T-cell (primary cell): ENCODE data around the gene ALAS2. TPM values are rescaled to one million over a fixed set of nuclear protein-coding genes. Genes with fewer than 3 reads are reported as not detected.
A peak's percentile ranks its signal among the peaks of the same experiment; 100 is the strongest.
"Not testable (repeated sequence)": the region's sequence is repeated elsewhere in the genome, so short reads cannot be mapped to it uniquely, and the experiment has no call there.

Experiments
- ATAC-seq, 4 experiments: fragments of 200-7000 bp in 3 of 4; fragments of 150-1000 bp in 1 of 4; cut with Tn5 transposase; replicated peaks in 1 of 4; 1 replicate in 3 of 4; 2 replicates in 1 of 4; pipeline ENCODE4 v1.10.0; 2021; ENCODE audit warnings: moderate library complexity in 3 of 4, mild to moderate bottlenecking in 2 of 4, moderate number of reproducible peaks in 1 of 4
- CTCF ChIA-PET, 2 donors: fragments of 300-600 bp; sonication (Branson Sonifier 250); formaldehyde crosslinking; loops; one replicate each; lab custom pipeline; 2022; ENCODE audit warnings: antibody characterized with exemption in 2 of 2; lab: Charles Lee
- POLR2A ChIA-PET, 2 donors: fragments of 300-600 bp; sonication (Branson Sonifier 250); formaldehyde crosslinking; loops; one replicate each; lab custom pipeline; 2022; ENCODE audit warnings: antibody characterized with exemption in 2 of 2; lab: Charles Lee
- DNase-seq, 35 experiments: peaks; one replicate each; pipeline versions ENCODE4 v3.0.0 to v3.0.0-alpha.2; 2013 to 2023
- H3K27ac ChIP-seq: one replicate; pipeline ENCODE4 v1.5.1; 2013; ENCODE audit warnings: low read length
- H3K27me3 ChIP-seq, 2 experiments: replicated peaks in 1 of 2; 1 replicate in 1 of 2; 2 replicates in 1 of 2; pipeline versions ENCODE4 v1.6.1 to v1.7.0; 2013; ENCODE audit warnings: low read length in 1 of 2, mixed read lengths in 1 of 2; ENCODE audit not compliant: control insufficient read depth in 2 of 2, insufficient read depth in 2 of 2; ENCODE audit errors: extremely low read depth in 1 of 2
- H3K36me3 ChIP-seq, 2 donors: 1 replicate in 1 of 2; 2 replicates in 1 of 2; pipeline versions ENCODE4 v1.6.1 to v1.7.0; 2013; ENCODE audit warnings: low read length in 1 of 2; ENCODE audit not compliant: control insufficient read depth in 2 of 2, insufficient read depth in 1 of 2; ENCODE audit errors: extremely low read depth in 1 of 2
- H3K4me1 ChIP-seq, 2 experiments: 1 replicate in 1 of 2; 2 replicates in 1 of 2; pipeline versions ENCODE4 v1.6.1 to v1.7.0; 2013; ENCODE audit warnings: low read length in 2 of 2, mixed read lengths in 1 of 2; ENCODE audit not compliant: insufficient read depth in 2 of 2, control insufficient read depth in 1 of 2; ENCODE audit errors: extremely low read depth in 1 of 2
- H3K4me3 ChIP-seq, 2 donors: 1 replicate in 1 of 2; 2 replicates in 1 of 2; pipeline versions ENCODE4 v1.5.1 to v1.7.0; 2013; ENCODE audit warnings: mild to moderate bottlenecking in 2 of 2, low read length in 1 of 2, moderate library complexity in 1 of 2; ENCODE audit not compliant: control insufficient read depth in 1 of 2; ENCODE audit errors: extremely low read depth in 1 of 2
- H3K9me3 ChIP-seq: 2 replicates; pipeline ENCODE4 v1.7.0; 2013
- H3K27ac Mint-ChIP-seq, 2 donors: one replicate each; pipeline ENCODE4 v1.8.0; 2020 to 2021; ENCODE audit warnings: mild to moderate bottlenecking in 2 of 2, mixed read lengths in 2 of 2
- H3K27me3 Mint-ChIP-seq, 2 donors: one replicate each; pipeline ENCODE4 v1.8.0; 2021 to 2022; ENCODE audit warnings: mixed read lengths in 2 of 2
- H3K36me3 Mint-ChIP-seq: one replicate; pipeline ENCODE4 v1.8.0; 2021; ENCODE audit warnings: mixed read lengths
- H3K4me1 Mint-ChIP-seq, 3 donors: one replicate each; pipeline ENCODE4 v1.8.0; 2020 to 2022; ENCODE audit warnings: mixed read lengths in 3 of 3, mild to moderate bottlenecking in 1 of 3
- H3K4me3 Mint-ChIP-seq, 3 donors: one replicate each; pipeline ENCODE4 v1.8.0; 2020 to 2022; ENCODE audit warnings: mild to moderate bottlenecking in 3 of 3, mixed read lengths in 3 of 3, moderate library complexity in 3 of 3
- H3K9me3 Mint-ChIP-seq, 3 donors: one replicate each; pipeline ENCODE4 v1.8.0; 2020 to 2022; ENCODE audit warnings: mixed read lengths in 3 of 3
- WGBS: methylation state at CpG from one replicate; pipeline ENCODE4 v1.1.5; 2013; ENCODE audit warnings: missing lambda C conversion rate; ENCODE audit not compliant: insufficient coverage; 5-methylcytosine and 5-hydroxymethylcytosine counted together
- total RNA-seq, 35 experiments: library from RNA in 6 of 35; stranded (reverse) in 6 of 35; fragments of 120-200 nt in 1 of 35; gene quantifications; one replicate each; pipeline versions ENCODE4 v1.2.1 to v1.2.4 and lab custom pipeline; 2013 to 2026

ALAS2 gene
- total RNA-seq, 5 donors from 2014 or later (not counting 1 experiment from before 2014, with no cell fraction given): not detected

GRCh38 chrX:55056820-55057674, 26.3 kb upstream of the ALAS2 start:
- Histone ChIP-seq H3K9me3 (no peaks in the 10 kb centered on the region), H3K36me3 (no peaks in the 10 kb centered on the region), H3K4me1 (peaks cover 3 to 10% of the 10 kb centered on the region in 2 experiments), H3K27ac (no peak overlapping the region), H3K4me3 (peak overlapping the region; percentile 9 to 51), H3K27me3 (no peaks in the 10 kb centered on the region)
- H3K27ac Mint-ChIP-seq: peak overlapping the region; percentile 64 to 87
- H3K9me3 Mint-ChIP-seq: no peaks in the 10 kb centered on the region
- DNase-seq: peak in 18 of 35 experiments; percentile 0 to 69 (median 12)
- H3K4me1 Mint-ChIP-seq: peaks cover 18 to 24% (median 22%) of the 10 kb centered on the region in 3 donors
- H3K27me3 Mint-ChIP-seq: peaks cover 0 to 19% of the 10 kb centered on the region in 2 donors
- WGBS: 20% methylated on average over 1 of the region's 7 CpGs
- no peaks in the 10 kb centered on the region for H3K36me3 Mint-ChIP-seq
- POLR2A ChIA-PET: interaction anchor here in 1 of 2 donors (0.6 to 1.0 kb wide), 2 partner anchors 103 to 248 kb away, joined by 3 read pairs; no protein-coding TSS in a partner anchor
- peak overlapping the region; percentile 59 to 75 (median 68) for H3K4me3 Mint-ChIP-seq
- peak; percentile 89 to 91 (median 91) for ATAC-seq
- CTCF ChIA-PET: interaction anchor here (0.5 to 1.3 kb wide), 8 partner anchors 57 to 1975 kb away, joined by 3 to 7 read pairs (median 5); partner anchors contain the start of gene APEX2 (in 1 of the 2)

- H3K27me3 ChIP-seq, H3K4me3 ChIP-seq, ATAC-seq, H3K27me3 Mint-ChIP-seq, CTCF ChIA-PET, H3K4me1 Mint-ChIP-seq, H3K36me3 ChIP-seq, DNase-seq, H3K9me3 Mint-ChIP-seq, H3K27ac Mint-ChIP-seq, H3K4me1 ChIP-seq, H3K36me3 Mint-ChIP-seq, H3K27ac ChIP-seq, H3K9me3 ChIP-seq, H3K4me3 Mint-ChIP-seq, POLR2A ChIA-PET: not testable (repeated sequence)
- no CpG with 5 or more reads among the region's 2 CpGs for WGBS
Observed at GRCh38 chrX:55050599-55050998, 19.8 kb upstream of the ALAS2 start.

GRCh38 chrX:55041514-55041913, 10.7 kb upstream of the ALAS2 start:
- Histone ChIP-seq H3K4me1 (no peaks in the 10 kb centered on the region), H3K36me3 (no peaks in the 10 kb centered on the region), H3K4me3 (no peak overlapping the region), H3K27me3 (no peaks in the 10 kb centered on the region), H3K27ac (no peak overlapping the region), H3K9me3 (no peaks in the 10 kb centered on the region)
- no peaks in the 10 kb centered on the region for H3K9me3 Mint-ChIP-seq
- CTCF ChIA-PET: no interaction called here
- H3K27me3 Mint-ChIP-seq: no peaks in the 10 kb centered on the region
- ATAC-seq: no peak
- no CpG with 5 or more reads among the region's 6 CpGs for WGBS
- no peaks in the 10 kb centered on the region for H3K4me1 Mint-ChIP-seq
- no peaks in the 10 kb centered on the region for H3K36me3 Mint-ChIP-seq
- POLR2A ChIA-PET: no interaction called here
- no peak overlapping the region for H3K27ac Mint-ChIP-seq
- H3K4me3 Mint-ChIP-seq: no peak overlapping the region
- no peak for DNase-seq

GRCh38 chrX:55039471-55039870, 8.7 kb upstream of the ALAS2 start:
- Mint-ChIP-seq H3K4me3 (no peak overlapping the region), H3K4me1 (no peaks in the 10 kb centered on the region), H3K9me3 (no peaks in the 10 kb centered on the region), H3K36me3 (no peaks in the 10 kb centered on the region), H3K27me3 (no peaks in the 10 kb centered on the region), H3K27ac (no peak overlapping the region)
- Histone ChIP-seq H3K9me3 (no peaks in the 10 kb centered on the region), H3K4me3 (no peak overlapping the region), H3K27ac (no peak overlapping the region), H3K36me3 (no peaks in the 10 kb centered on the region), H3K27me3 (no peaks in the 10 kb centered on the region), H3K4me1 (no peaks in the 10 kb centered on the region)
- POLR2A ChIA-PET: no interaction called here
- DNase-seq (no peak), ATAC-seq (no peak)
- no CpG with 5 or more reads among the region's 3 CpGs for WGBS
- CTCF ChIA-PET: interaction anchor here in 1 of 2 donors (0.7 kb wide), 1 partner anchor 595 kb away, joined by 3 read pairs; no protein-coding TSS in a partner anchor

GRCh38 chrX:55033429-55033828, 2.7 kb upstream of the ALAS2 start:
- no peaks in the 10 kb centered on the region for H3K36me3 ChIP-seq
- no peak overlapping the region for H3K4me3 ChIP-seq
- H3K9me3 ChIP-seq: no peaks in the 10 kb centered on the region
- WGBS: no CpG with 5 or more reads among the region's 2 CpGs
- H3K4me1 Mint-ChIP-seq: no peaks in the 10 kb centered on the region
- H3K36me3 Mint-ChIP-seq: no peaks in the 10 kb centered on the region
- no peak overlapping the region for H3K27ac Mint-ChIP-seq
- no peaks in the 10 kb centered on the region for H3K9me3 Mint-ChIP-seq
- ChIA-PET POLR2A (no interaction called here), CTCF (no interaction called here)
- H3K27me3 Mint-ChIP-seq: peaks cover 0 to 3% of the 10 kb centered on the region in 2 donors
- no peaks in the 10 kb centered on the region for H3K4me1 ChIP-seq
- no peak for ATAC-seq
- H3K4me3 Mint-ChIP-seq: no peak overlapping the region
- DNase-seq: no peak
- no peaks in the 10 kb centered on the region for H3K27me3 ChIP-seq
- H3K27ac ChIP-seq: no peak overlapping the region

- no peaks in the 10 kb centered on the region for H3K27me3 ChIP-seq
- Mint-ChIP-seq H3K4me1 (peaks cover 0 to 10% (median 3%) of the 10 kb centered on the region in 3 donors), H3K4me3 (no peak overlapping the region), H3K9me3 (no peaks in the 10 kb centered on the region), H3K27me3 (peaks cover 0 to 22% of the 10 kb centered on the region in 2 donors), H3K36me3 (no peaks in the 10 kb centered on the region), H3K27ac (no peak overlapping the region)
- H3K36me3 ChIP-seq: no peaks in the 10 kb centered on the region
- ATAC-seq (no peak), DNase-seq (no peak)
- CTCF ChIA-PET: no interaction called here
- POLR2A ChIA-PET: no interaction called here
- H3K4me3 ChIP-seq: no peak overlapping the region
- no peak overlapping the region for H3K27ac ChIP-seq
- H3K9me3 ChIP-seq: no peaks in the 10 kb centered on the region
- no CpG with 5 or more reads among the region's 2 CpGs for WGBS
- no peaks in the 10 kb centered on the region for H3K4me1 ChIP-seq
Observed at GRCh38 chrX:55029291-55029690, 1.5 kb downstream of the ALAS2 start.
